Measurements from ENCODE around the gene RDH5.

The RDH5 gene

DNA sequence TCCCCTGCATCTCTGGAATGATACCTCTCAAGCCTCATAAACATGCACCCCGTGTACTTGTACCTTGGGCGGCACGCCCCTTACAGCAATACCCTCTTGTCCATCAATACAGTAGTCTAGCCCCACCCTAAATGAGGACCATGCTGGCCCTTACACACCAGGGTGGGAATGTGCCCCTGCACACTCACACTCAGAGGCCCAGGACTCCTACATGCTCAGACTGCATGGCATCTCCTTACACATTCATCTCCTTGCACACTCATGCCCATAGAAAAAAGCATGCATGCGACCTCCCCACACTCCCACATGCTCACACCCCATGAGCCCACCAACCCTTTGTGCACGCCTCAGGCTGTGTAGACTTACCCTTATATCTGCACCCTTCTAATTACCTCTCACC, 34.5 kb upstream of the RDH5 start:
- WGBS (ENCODE audit: insufficient coverage, insufficient read length) = no CpG with 5 or more reads among the region's 5 CpGs
- no peak overlapping the region for H3K27ac ChIP-seq (ENCODE audit: low read length)
- peaks cover 4% of the 10 kb centered on the region; the same call in 1 of the 2 replicates for H3K4me1 ChIP-seq (ENCODE audit: control insufficient read depth, insufficient read depth, low read length)
- H3K4me3 ChIP-seq (ENCODE audit: low read length) = no peak overlapping the region
- H3K36me3 ChIP-seq (ENCODE audit: control insufficient read depth, insufficient read depth, low read length) = peaks cover 10% of the 10 kb centered on the region
- H3K27me3 ChIP-seq (ENCODE audit: control insufficient read depth, insufficient read depth, low read length) = no peaks in the 10 kb centered on the region
- no peaks in the 10 kb centered on the region for H3K9me3 ChIP-seq (ENCODE audit: control insufficient read depth, insufficient read depth, low read length)
- DNase-seq (ENCODE audit: low read depth, low spot score) = no peak

DNA sequence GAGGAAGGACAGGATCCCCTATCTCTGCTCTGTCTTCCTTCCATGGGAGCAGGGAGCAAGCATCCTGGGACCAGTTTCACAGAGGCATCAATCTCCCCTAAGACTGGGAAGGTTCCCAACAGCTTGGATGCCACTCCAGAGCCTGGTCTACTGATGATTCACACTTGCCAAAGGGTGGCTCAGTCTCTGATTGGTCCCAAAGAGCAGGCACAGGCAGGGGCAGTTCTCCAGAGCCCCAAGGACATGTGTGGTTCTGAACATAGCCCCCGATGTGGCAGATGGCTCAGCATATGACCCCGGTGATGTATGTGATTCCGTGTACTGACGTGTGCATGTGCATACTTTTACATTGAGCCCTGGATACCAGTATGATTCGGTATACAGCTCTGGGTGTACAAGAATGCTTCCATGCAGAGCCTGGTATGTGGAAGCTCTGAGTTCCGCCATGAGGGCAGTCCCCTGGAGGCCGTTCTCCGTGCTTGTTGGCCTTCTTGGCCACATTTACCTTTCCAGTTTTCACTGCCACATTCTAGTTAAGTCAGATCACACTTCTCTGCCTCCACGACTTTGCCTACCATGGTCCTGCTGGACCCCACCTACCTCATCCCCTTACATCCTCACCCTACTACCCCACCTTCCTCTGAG, 33.7 kb upstream of the RDH5 start:
- H3K9me3 ChIP-seq (ENCODE audit: control insufficient read depth, insufficient read depth, low read length) = no peaks in the 10 kb centered on the region
- DNase-seq (ENCODE audit: low read depth, low spot score) = no peak
- no CpG with 5 or more reads among the region's 9 CpGs for WGBS (ENCODE audit: insufficient coverage, insufficient read length)
- peaks cover 4% of the 10 kb centered on the region; the same call in 1 of the 2 replicates for H3K4me1 ChIP-seq (ENCODE audit: control insufficient read depth, insufficient read depth, low read length)
- peaks cover 10% of the 10 kb centered on the region for H3K36me3 ChIP-seq (ENCODE audit: control insufficient read depth, insufficient read depth, low read length)
- H3K27me3 ChIP-seq (ENCODE audit: control insufficient read depth, insufficient read depth, low read length) = no peaks in the 10 kb centered on the region
- H3K4me3 ChIP-seq (ENCODE audit: low read length) = no peak overlapping the region
- H3K27ac ChIP-seq (ENCODE audit: low read length) = no peak overlapping the region

DNA sequence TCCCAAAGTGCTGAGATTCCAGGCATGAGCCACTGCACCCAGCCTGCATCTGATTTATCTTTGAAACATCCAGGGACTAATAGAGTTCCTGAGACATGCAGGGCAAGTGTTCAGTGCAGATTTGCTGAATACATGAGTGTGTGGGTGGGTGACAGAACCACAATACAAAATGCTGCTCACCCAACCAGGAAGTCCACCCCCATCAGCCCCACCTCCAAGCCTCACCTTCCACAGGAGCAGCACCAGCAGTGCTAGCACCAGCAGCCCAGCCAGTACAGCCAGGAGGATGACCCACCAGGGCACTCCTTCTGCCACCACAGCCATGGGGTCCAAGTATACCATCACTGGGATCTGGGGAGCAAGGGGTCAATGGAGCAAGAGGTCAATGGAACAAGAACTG, 32.4 kb upstream of the RDH5 start:
- no peak for DNase-seq (ENCODE audit: low read depth, low spot score)
- H3K36me3 ChIP-seq (ENCODE audit: control insufficient read depth, insufficient read depth, low read length) = peaks cover 10% of the 10 kb centered on the region
- H3K9me3 ChIP-seq (ENCODE audit: control insufficient read depth, insufficient read depth, low read length) = no peaks in the 10 kb centered on the region
- H3K27me3 ChIP-seq (ENCODE audit: control insufficient read depth, insufficient read depth, low read length) = no peaks in the 10 kb centered on the region
- no peak overlapping the region for H3K4me3 ChIP-seq (ENCODE audit: low read length)
- H3K4me1 ChIP-seq (ENCODE audit: control insufficient read depth, insufficient read depth, low read length) = no peaks in the 10 kb centered on the region
- H3K27ac ChIP-seq (ENCODE audit: low read length) = no peak overlapping the region

DNA sequence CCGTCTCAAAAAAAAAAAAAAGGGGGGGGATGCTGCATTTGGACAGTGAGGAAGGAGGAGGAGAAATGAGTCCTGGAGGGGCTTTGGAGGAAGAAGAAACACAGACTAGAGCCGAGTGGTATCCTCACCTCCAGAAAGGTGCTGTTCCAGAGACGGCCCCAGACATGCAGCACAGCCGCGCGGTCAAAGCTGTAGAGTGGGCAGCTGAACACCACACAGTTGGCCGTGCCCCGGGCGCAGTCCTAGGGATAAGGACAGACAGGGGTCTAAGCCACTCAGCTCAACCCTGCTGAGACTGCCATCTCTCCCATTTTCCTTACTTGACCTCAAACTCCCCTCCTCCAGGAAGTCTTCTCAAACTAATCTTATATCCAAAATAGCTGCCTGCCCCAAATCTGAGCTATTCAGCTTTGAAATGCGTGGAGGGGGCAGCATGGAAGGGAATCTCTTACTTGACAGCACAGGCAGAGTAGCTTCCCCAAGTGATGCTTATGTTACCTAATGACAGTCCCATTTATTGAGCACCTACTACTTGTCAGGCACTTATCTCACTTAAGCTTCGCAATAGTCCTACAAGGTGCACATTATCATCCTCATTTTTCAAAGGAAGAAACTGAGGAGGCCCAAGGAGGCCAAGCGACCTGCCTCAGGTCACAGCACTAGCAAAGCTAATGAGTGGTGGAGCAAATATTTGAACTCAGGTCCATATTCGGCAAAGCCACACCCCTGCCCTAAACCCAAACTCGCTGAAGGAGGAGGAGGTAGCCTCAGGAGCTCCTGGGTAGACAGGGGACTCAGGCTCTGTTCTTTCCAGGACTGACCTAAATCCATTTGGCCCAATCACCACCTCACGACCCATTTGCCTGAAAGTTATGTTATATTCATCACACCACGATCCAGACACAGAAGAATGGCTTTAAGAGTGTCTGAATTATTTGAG, 31.2 kb upstream of the RDH5 start:
- Histone ChIP-seq H3K9me3 (ENCODE audit: control insufficient read depth, insufficient read depth, low read length) (no peaks in the 10 kb centered on the region), H3K4me1 (ENCODE audit: control insufficient read depth, insufficient read depth, low read length) (no peaks in the 10 kb centered on the region), H3K36me3 (ENCODE audit: control insufficient read depth, insufficient read depth, low read length) (peaks cover 10% of the 10 kb centered on the region), H3K27me3 (ENCODE audit: control insufficient read depth, insufficient read depth, low read length) (no peaks in the 10 kb centered on the region), H3K4me3 (ENCODE audit: low read length) (no peak overlapping the region), H3K27ac (ENCODE audit: low read length) (no peak overlapping the region)
- no CpG with 5 or more reads among the region's 16 CpGs for WGBS (ENCODE audit: insufficient coverage, insufficient read length)
- DNase-seq (ENCODE audit: low read depth, low spot score) = no peak

DNA sequence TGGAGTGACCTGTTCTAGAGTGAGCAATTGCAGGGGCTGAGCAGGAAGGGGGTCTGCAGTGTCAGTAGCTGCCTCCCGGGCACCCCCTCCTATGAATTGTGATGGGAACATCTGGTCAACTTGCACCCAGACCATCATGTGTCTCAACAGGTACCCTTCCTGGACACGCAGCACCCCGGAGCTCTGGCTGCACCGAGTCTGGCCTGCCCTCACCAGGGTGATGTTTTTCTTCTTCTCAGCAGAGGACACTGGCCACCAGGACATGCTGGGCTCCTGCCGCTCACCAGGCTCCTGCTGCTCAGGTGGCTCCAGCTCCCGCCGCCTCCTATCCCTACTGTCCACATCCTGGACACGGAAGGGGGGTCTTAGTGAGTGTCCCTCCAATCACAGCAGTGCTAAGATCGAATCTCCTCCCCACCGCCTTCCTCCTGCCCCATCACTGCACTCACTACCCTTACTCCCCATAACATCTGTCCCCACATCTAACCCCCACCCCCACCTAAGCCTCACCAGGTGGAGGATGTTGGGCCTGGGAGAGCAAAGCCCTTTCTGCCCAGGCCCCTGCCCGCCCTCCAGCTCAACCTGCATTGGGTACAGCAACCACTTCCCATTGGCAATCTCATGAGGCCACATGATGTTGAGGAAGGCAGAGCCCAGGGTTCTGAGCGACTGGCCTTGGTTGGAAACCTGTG, 27.4 kb upstream of the RDH5 start:
- Histone ChIP-seq H3K9me3 (ENCODE audit: control insufficient read depth, insufficient read depth, low read length) (no peaks in the 10 kb centered on the region), H3K27me3 (ENCODE audit: control insufficient read depth, insufficient read depth, low read length) (no peaks in the 10 kb centered on the region), H3K36me3 (ENCODE audit: control insufficient read depth, insufficient read depth, low read length) (peaks cover 16% of the 10 kb centered on the region), H3K4me1 (ENCODE audit: control insufficient read depth, insufficient read depth, low read length) (no peaks in the 10 kb centered on the region), H3K4me3 (ENCODE audit: low read length) (no peak overlapping the region), H3K27ac (ENCODE audit: low read length) (no peak overlapping the region)
- no peak for DNase-seq (ENCODE audit: low read depth, low spot score)
- WGBS (ENCODE audit: insufficient coverage, insufficient read length) = no CpG with 5 or more reads among the region's 12 CpGs

DNA sequence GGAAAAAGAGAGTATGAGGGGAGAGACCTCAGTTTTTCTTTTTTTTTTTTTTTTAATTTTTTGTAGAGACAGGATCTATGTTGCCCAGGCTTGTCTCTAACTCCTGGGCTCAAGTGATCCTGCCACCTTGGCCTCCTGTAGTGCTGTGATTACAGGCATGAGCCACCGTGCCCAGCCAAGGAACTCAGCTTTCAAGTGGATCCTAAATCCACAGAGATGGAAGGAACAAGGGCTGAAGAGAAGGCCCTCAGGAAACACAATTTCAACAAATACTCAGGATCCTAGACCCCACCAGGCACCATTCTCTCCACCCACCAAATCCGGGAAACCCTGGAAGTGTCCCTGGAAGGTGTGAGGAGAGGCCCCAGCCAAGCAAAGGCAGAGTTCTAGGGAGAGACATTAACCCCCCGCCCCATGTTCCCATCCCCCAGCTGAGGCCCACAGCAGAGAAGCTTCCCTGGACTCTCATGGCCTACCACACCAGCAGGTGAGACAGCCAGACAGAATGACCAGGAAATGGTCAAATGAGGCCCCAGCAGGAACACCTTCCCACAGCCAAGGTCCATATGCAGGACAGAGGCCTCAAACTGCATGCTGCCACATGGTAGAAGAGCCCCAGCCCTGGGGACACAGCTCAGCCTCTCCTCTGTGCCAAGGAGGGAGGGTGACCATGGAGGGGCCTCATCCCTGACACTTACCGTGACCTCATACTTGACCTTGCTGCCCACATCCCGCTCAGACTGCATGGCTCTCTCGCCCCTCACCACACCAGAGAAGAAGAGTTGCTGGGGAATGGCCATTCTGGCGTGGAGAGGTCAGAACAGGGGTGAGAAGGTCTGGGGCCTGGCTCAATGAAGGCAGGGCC, 26.6 kb upstream of the RDH5 start:
- Histone ChIP-seq H3K27ac (ENCODE audit: low read length) (no peak overlapping the region), H3K4me1 (ENCODE audit: control insufficient read depth, insufficient read depth, low read length) (no peaks in the 10 kb centered on the region), H3K27me3 (ENCODE audit: control insufficient read depth, insufficient read depth, low read length) (no peaks in the 10 kb centered on the region), H3K36me3 (ENCODE audit: control insufficient read depth, insufficient read depth, low read length) (peaks cover 13% of the 10 kb centered on the region), H3K4me3 (ENCODE audit: low read length) (no peak overlapping the region), H3K9me3 (ENCODE audit: control insufficient read depth, insufficient read depth, low read length) (no peaks in the 10 kb centered on the region)
- no peak for DNase-seq (ENCODE audit: low read depth, low spot score)
- no CpG with 5 or more reads among the region's 7 CpGs for WGBS (ENCODE audit: insufficient coverage, insufficient read length)

DNA sequence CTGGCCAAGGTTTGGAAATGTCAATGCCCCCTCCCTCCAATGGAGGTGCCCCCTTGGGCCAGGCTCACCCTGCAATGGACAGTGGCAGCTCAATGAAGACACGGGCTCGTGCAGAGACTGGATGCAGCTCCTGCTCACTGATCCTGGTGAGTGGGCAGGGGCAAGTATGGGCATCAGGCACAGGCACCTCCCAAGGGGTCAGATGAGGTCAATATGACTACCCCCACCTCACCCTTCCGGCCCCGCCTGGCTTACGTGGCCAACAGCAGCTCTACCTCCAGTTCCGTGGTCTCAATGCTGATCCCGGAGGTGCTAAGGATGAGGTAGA, 26.0 kb upstream of the RDH5 start:
- Histone ChIP-seq H3K9me3 (ENCODE audit: control insufficient read depth, insufficient read depth, low read length) (no peaks in the 10 kb centered on the region), H3K36me3 (ENCODE audit: control insufficient read depth, insufficient read depth, low read length) (peaks cover 13% of the 10 kb centered on the region), H3K4me1 (ENCODE audit: control insufficient read depth, insufficient read depth, low read length) (no peaks in the 10 kb centered on the region), H3K27me3 (ENCODE audit: control insufficient read depth, insufficient read depth, low read length) (no peaks in the 10 kb centered on the region), H3K4me3 (ENCODE audit: low read length) (no peak overlapping the region), H3K27ac (ENCODE audit: low read length) (no peak overlapping the region)
- no CpG with 5 or more reads among the region's 7 CpGs for WGBS (ENCODE audit: insufficient coverage, insufficient read length)
- DNase-seq (ENCODE audit: low read depth, low spot score) = no peak

DNA sequence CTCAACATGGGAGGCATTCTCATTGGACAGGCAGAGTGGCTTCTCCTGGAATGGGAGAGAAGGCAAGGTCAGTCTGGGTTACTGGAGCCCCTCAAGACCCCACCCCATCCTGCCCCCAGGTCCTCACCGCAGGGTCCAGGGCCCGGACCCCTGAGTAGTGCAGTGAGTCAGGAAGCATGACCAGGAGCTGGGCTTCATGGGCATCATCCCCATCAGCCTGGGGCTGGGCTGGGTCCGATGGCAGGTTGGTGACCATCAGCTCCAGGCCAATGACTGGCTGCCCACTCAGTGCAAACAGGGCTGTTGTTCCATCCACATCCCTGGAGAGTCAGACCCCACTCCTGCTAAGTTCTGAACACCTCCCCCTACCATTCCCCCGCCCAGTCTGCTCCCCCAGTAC, 25.5 kb upstream of the RDH5 start:
- H3K4me1 ChIP-seq (ENCODE audit: control insufficient read depth, insufficient read depth, low read length) = no peaks in the 10 kb centered on the region
- no CpG with 5 or more reads among the region's 4 CpGs for WGBS (ENCODE audit: insufficient coverage, insufficient read length)
- H3K27ac ChIP-seq (ENCODE audit: low read length) = no peak overlapping the region
- no peak overlapping the region for H3K4me3 ChIP-seq (ENCODE audit: low read length)
- DNase-seq (ENCODE audit: low read depth, low spot score) = no peak
- H3K36me3 ChIP-seq (ENCODE audit: control insufficient read depth, insufficient read depth, low read length) = peaks cover 13% of the 10 kb centered on the region
- no peaks in the 10 kb centered on the region for H3K9me3 ChIP-seq (ENCODE audit: control insufficient read depth, insufficient read depth, low read length)
- H3K27me3 ChIP-seq (ENCODE audit: control insufficient read depth, insufficient read depth, low read length) = no peaks in the 10 kb centered on the region

DNA sequence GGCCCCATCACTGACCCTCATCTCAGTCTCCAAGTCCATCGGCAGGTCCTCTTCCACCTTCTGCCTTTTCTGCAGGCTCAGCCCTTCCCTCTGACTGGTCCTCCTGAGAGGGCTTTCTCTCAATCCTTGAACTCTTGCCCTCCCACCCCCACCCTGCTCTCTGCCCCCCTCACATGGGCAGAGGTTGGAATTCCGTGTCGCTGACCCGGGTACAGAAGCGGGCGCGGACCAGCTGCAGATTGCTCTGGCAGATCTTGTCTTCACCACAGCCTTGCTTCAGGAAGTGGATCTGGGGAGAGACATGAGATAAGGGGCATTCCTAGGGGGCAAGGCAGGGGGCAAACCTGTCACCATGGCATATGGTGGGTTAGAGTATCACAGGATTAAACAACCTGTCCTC, 24.8 kb upstream of the RDH5 start:
- H3K9me3 ChIP-seq (ENCODE audit: control insufficient read depth, insufficient read depth, low read length) = no peaks in the 10 kb centered on the region
- H3K27me3 ChIP-seq (ENCODE audit: control insufficient read depth, insufficient read depth, low read length) = no peaks in the 10 kb centered on the region
- no CpG with 5 or more reads among the region's 7 CpGs for WGBS (ENCODE audit: insufficient coverage, insufficient read length)
- H3K4me3 ChIP-seq (ENCODE audit: low read length) = no peak overlapping the region
- no peak for DNase-seq (ENCODE audit: low read depth, low spot score)
- H3K4me1 ChIP-seq (ENCODE audit: control insufficient read depth, insufficient read depth, low read length) = no peaks in the 10 kb centered on the region
- H3K36me3 ChIP-seq (ENCODE audit: control insufficient read depth, insufficient read depth, low read length) = peaks cover 13% of the 10 kb centered on the region
- no peak overlapping the region for H3K27ac ChIP-seq (ENCODE audit: low read length)

DNA sequence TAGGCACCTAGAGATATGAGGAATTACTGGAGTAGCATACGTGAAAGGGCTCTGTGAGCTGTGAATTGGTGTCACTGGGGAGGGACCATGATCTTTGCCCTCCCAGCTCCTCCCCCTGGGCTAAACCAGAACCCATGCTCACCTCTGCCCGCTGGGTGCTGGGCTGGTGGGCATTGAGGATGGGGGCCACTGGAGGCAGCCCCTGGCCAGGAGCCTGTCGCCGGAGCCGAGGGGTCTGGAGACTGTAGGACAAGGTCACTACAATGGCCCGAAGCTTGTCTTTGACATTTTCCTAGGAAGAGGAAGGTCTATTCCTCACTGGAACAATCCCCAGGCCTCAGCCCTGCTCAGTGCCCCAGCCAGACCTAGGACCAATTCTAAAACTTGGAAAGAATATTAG, 24.1 kb upstream of the RDH5 start:
- DNase-seq (ENCODE audit: low read depth, low spot score) = no peak
- no CpG with 5 or more reads among the region's 6 CpGs for WGBS (ENCODE audit: insufficient coverage, insufficient read length)
- Histone ChIP-seq H3K36me3 (ENCODE audit: control insufficient read depth, insufficient read depth, low read length) (peaks cover 13% of the 10 kb centered on the region), H3K9me3 (ENCODE audit: control insufficient read depth, insufficient read depth, low read length) (no peaks in the 10 kb centered on the region), H3K27me3 (ENCODE audit: control insufficient read depth, insufficient read depth, low read length) (no peaks in the 10 kb centered on the region), H3K4me3 (ENCODE audit: low read length) (no peak overlapping the region), H3K4me1 (ENCODE audit: control insufficient read depth, insufficient read depth, low read length) (no peaks in the 10 kb centered on the region), H3K27ac (ENCODE audit: low read length) (no peak overlapping the region)
